ENCODE measurements around the gene FOXK1.

Gene FOXK1

GRCh38 chr7:4758111-4758510 lies 76.0 kb downstream of the FOXK1 start:
- DNase-seq, result no peak
- peaks cover 55% of the 10 kb centered on the region for H3K36me3 Mint-ChIP-seq (ENCODE audit: low read depth)
- H3K27me3 Mint-ChIP-seq (ENCODE audit: low read depth, poor library complexity), result no peaks in the 10 kb centered on the region
- H3K4me3 Mint-ChIP-seq, result no peak overlapping the region
- H3K4me1 Mint-ChIP-seq, result peaks cover 12% of the 10 kb centered on the region
- TF ChIP-seq CTCF (IDR thresholded peaks at IDR 0.05), result no peak
- no peaks in the 10 kb centered on the region for H3K9me3 Mint-ChIP-seq
- H3K27ac Mint-ChIP-seq, result no peak overlapping the region

- H3K27ac Mint-ChIP-seq, result no peak overlapping the region
- H3K4me3 Mint-ChIP-seq, result no peak overlapping the region
- peaks cover 56% of the 10 kb centered on the region for H3K36me3 Mint-ChIP-seq (ENCODE audit: low read depth)
- H3K4me1 Mint-ChIP-seq, result peaks cover 12% of the 10 kb centered on the region
- H3K9me3 Mint-ChIP-seq, result no peaks in the 10 kb centered on the region
- no peak for DNase-seq
- no peak for TF ChIP-seq CTCF (IDR thresholded peaks at IDR 0.05)
- H3K27me3 Mint-ChIP-seq (ENCODE audit: low read depth, poor library complexity), result no peaks in the 10 kb centered on the region
Observed at GRCh38 chr7:4758791-4759190, 76.7 kb downstream of the FOXK1 start.

- Mint-ChIP-seq H3K4me3 (no peak overlapping the region), H3K4me1 (peaks cover 12% of the 10 kb centered on the region), H3K27me3 (ENCODE audit: low read depth, poor library complexity) (no peaks in the 10 kb centered on the region), H3K36me3 (ENCODE audit: low read depth) (peaks cover 56% of the 10 kb centered on the region), H3K27ac (no peak overlapping the region), H3K9me3 (no peaks in the 10 kb centered on the region)
- no peak for TF ChIP-seq CTCF (IDR thresholded peaks at IDR 0.05)
- no peak for DNase-seq
Observed at GRCh38 chr7:4759211-4759610, 77.1 kb downstream of the FOXK1 start.

- DNase-seq, result no peak
- H3K4me1 Mint-ChIP-seq, result peaks cover 12% of the 10 kb centered on the region
Observed at GRCh38 chr7:4760952-4761351, 78.9 kb downstream of the FOXK1 start.

GRCh38 chr7:4762121-4763055 lies 80.3 kb downstream of the FOXK1 start:
- H3K9me3 Mint-ChIP-seq, result no peaks in the 10 kb centered on the region
- DNase-seq, result no peak
- TF ChIP-seq CTCF (IDR thresholded peaks at IDR 0.05), result no peak
- H3K27ac Mint-ChIP-seq, result peak overlapping the region; percentile 84
- peaks cover 46% of the 10 kb centered on the region for H3K36me3 Mint-ChIP-seq (ENCODE audit: low read depth)
- H3K4me3 Mint-ChIP-seq, result no peak overlapping the region
- no peaks in the 10 kb centered on the region for H3K27me3 Mint-ChIP-seq (ENCODE audit: low read depth, poor library complexity)
- H3K4me1 Mint-ChIP-seq, result peaks cover 12% of the 10 kb centered on the region

More at GRCh38 chr7:4760952-4761351, 78.9 kb downstream of the FOXK1 start:
- Mint-ChIP-seq H3K36me3 (ENCODE audit: low read depth) (peaks cover 46% of the 10 kb centered on the region), H3K27me3 (ENCODE audit: low read depth, poor library complexity) (no peaks in the 10 kb centered on the region), H3K4me3 (no peak overlapping the region), H3K9me3 (no peaks in the 10 kb centered on the region), H3K27ac (no peak overlapping the region)
- TF ChIP-seq CTCF (IDR thresholded peaks at IDR 0.05), result no peak
